ENCODE measurements around the gene SPRR5. TPM values are rescaled to one million over a fixed set of nuclear protein-coding genes. Genes with fewer than 3 reads are reported as not detected.

The SPRR5 gene
- total RNA-seq, 1 experiment from 2014 or later, result not detected

- no peak overlapping the region for H3K4me3 ChIP-seq (ENCODE audit: low read depth, low read length)
- H3K4me1 ChIP-seq, result no peaks in the 10 kb centered on the region
- Mint-ChIP-seq H3K27ac (ENCODE audit: unreplicated experiment) (no peak overlapping the region), H3K27me3 (ENCODE audit: insufficient read depth, unreplicated experiment) (peaks cover 8% of the 10 kb centered on the region), H3K9me3 (ENCODE audit: unreplicated experiment) (no peaks in the 10 kb centered on the region), H3K36me3 (ENCODE audit: insufficient read depth, unreplicated experiment) (no peaks in the 10 kb centered on the region), H3K4me3 (ENCODE audit: unreplicated experiment) (no peak overlapping the region), H3K4me1 (ENCODE audit: low read depth, unreplicated experiment) (no peaks in the 10 kb centered on the region)
- TF ChIP-seq CTCF (IDR thresholded peaks at IDR 0.05; ENCODE audit: insufficient read depth in 1 of 2, low read depth in 1 of 2, low read length in 1 of 2, severe bottlenecking in 1 of 2, unreplicated experiment in 1 of 2), result no peak
- CTCF ChIA-PET, result no interaction called here
- H3K36me3 ChIP-seq (ENCODE audit: control insufficient read depth, insufficient read depth, low read length), result no peaks in the 10 kb centered on the region
- POLR2A ChIA-PET, result no interaction called here
- H3K9me3 ChIP-seq, result no peaks in the 10 kb centered on the region
- intact Hi-C loops (cut with micrococcal nuclease; ENCODE audit: unreplicated experiment), result no loop called here
- no peak for DNase-seq
- no peaks in the 10 kb centered on the region for H3K27me3 ChIP-seq (replicated peaks; ENCODE audit: control insufficient read depth, insufficient read depth, low read length)
- no TSS peak for BruUV-seq (replicated peaks)
Observed at GRCh38 chr1:152940614-152941013, 6.4 kb upstream of the SPRR5 start.

DNA sequence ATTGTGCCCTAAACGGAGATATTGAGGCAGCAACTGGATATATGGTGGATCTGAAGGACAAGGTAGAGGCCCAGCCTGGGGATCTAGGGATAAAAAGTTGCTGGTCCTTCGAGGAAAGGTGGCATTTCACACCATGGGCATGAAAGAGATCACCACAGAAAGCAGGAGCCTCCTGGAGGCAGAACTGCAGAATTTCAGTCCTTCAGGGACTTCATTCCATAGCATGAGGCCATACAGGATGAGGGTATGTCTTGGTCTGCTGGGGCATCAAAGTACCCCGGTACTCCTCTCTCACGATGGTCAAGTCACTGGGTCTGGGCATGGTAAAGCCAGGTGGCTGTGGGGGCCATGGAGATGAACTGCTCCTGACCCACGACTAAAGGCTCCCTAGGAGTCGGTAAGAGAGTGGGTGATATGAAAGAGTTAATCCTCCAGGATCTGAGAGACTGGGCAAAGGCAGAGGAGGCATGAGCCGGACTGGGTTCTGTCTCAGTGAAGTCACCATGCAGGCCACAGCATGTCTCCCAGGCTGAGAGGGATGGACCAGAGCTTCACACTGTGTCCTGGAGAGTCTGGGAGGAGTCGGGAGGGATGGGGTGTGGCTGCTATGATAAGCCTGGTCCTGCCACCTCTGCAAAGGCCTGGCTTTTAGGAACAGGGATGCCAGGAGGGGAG, 5.8 kb upstream of the SPRR5 start:
- H3K9me3 Mint-ChIP-seq (ENCODE audit: unreplicated experiment), result no peaks in the 10 kb centered on the region
- no peaks in the 10 kb centered on the region for H3K4me1 Mint-ChIP-seq (ENCODE audit: low read depth, unreplicated experiment)
- H3K4me1 ChIP-seq, result no peaks in the 10 kb centered on the region
- CTCF ChIA-PET, result no interaction called here
- no peak overlapping the region for H3K4me3 ChIP-seq (ENCODE audit: low read depth, low read length)
- intact Hi-C loops (cut with micrococcal nuclease; ENCODE audit: unreplicated experiment), result no loop called here
- H3K27ac Mint-ChIP-seq (ENCODE audit: unreplicated experiment), result no peak overlapping the region
- no peaks in the 10 kb centered on the region for H3K36me3 ChIP-seq (ENCODE audit: control insufficient read depth, insufficient read depth, low read length)
- no peak overlapping the region for H3K4me3 Mint-ChIP-seq (ENCODE audit: unreplicated experiment)
- H3K27me3 ChIP-seq (replicated peaks; ENCODE audit: control insufficient read depth, insufficient read depth, low read length), result no peaks in the 10 kb centered on the region
- POLR2A ChIA-PET, result no interaction called here
- peak in 1 of 2 experiments; percentile 14 for TF ChIP-seq CTCF (IDR thresholded peaks at IDR 0.05; ENCODE audit: insufficient read depth in 1 of 2, low read depth in 1 of 2, low read length in 1 of 2, severe bottlenecking in 1 of 2, unreplicated experiment in 1 of 2)
- no peak for DNase-seq
- no peaks in the 10 kb centered on the region for H3K9me3 ChIP-seq
- BruUV-seq (replicated peaks), result no TSS peak
- H3K27me3 Mint-ChIP-seq (ENCODE audit: insufficient read depth, unreplicated experiment), result peaks cover 8% of the 10 kb centered on the region
- no peaks in the 10 kb centered on the region for H3K36me3 Mint-ChIP-seq (ENCODE audit: insufficient read depth, unreplicated experiment)

GRCh38 chr1:152942161-152942560, 4.8 kb upstream of the SPRR5 start:
- Histone ChIP-seq H3K36me3 (ENCODE audit: control insufficient read depth, insufficient read depth, low read length) (no peaks in the 10 kb centered on the region), H3K4me1 (no peaks in the 10 kb centered on the region), H3K9me3 (no peaks in the 10 kb centered on the region), H3K27me3 (replicated peaks; ENCODE audit: control insufficient read depth, insufficient read depth, low read length) (no peaks in the 10 kb centered on the region), H3K4me3 (ENCODE audit: low read depth, low read length) (no peak overlapping the region)
- BruUV-seq (replicated peaks), result no TSS peak
- CTCF ChIA-PET, result no interaction called here
- H3K4me1 Mint-ChIP-seq (ENCODE audit: low read depth, unreplicated experiment), result no peaks in the 10 kb centered on the region
- POLR2A ChIA-PET, result no interaction called here
- no peak for DNase-seq
- no peak for TF ChIP-seq CTCF (IDR thresholded peaks at IDR 0.05; ENCODE audit: insufficient read depth in 1 of 2, low read depth in 1 of 2, low read length in 1 of 2, severe bottlenecking in 1 of 2, unreplicated experiment in 1 of 2)
- no peak overlapping the region for H3K27ac Mint-ChIP-seq (ENCODE audit: unreplicated experiment)
- intact Hi-C loops (cut with micrococcal nuclease; ENCODE audit: unreplicated experiment), result no loop called here
- H3K4me3 Mint-ChIP-seq (ENCODE audit: unreplicated experiment), result no peak overlapping the region
- H3K36me3 Mint-ChIP-seq (ENCODE audit: insufficient read depth, unreplicated experiment), result no peaks in the 10 kb centered on the region
- H3K9me3 Mint-ChIP-seq (ENCODE audit: unreplicated experiment), result no peaks in the 10 kb centered on the region
- peaks cover 8% of the 10 kb centered on the region for H3K27me3 Mint-ChIP-seq (ENCODE audit: insufficient read depth, unreplicated experiment)

Data from Caco-2 (cell line).